ENCODE results near the gene ANKRD28.

GRCh38 chr3:15659254-15659975 is 138.4 kb downstream of the ANKRD28 start:
- TF ChIP-seq CTCF (IDR thresholded peaks at IDR 0.05; ENCODE audit: low read length) (no peak), EZH2phosphoT487 (IDR thresholded peaks at IDR 0.05; ENCODE audit: low read length) (no peak), EZH2 (optimal IDR thresholded peaks at IDR 0.05; ENCODE audit: low read depth, low read length) (no peak)
